Activated CD4-positive, alpha-beta T cell treated with anti-CD3 and anti-CD28 coated beads, Interleukin-2, amount 50 U/mL, for 24 hours (primary cell): ENCODE results near the gene VCAN.

Source experiments
- DNase-seq, 2 donors: peaks; one replicate each; pipeline ENCODE4 v3.0.0-alpha.2; 2020; ENCODE audit warnings: low read depth in 1 of 2, low spot score in 1 of 2

Gene VCAN

DNA sequence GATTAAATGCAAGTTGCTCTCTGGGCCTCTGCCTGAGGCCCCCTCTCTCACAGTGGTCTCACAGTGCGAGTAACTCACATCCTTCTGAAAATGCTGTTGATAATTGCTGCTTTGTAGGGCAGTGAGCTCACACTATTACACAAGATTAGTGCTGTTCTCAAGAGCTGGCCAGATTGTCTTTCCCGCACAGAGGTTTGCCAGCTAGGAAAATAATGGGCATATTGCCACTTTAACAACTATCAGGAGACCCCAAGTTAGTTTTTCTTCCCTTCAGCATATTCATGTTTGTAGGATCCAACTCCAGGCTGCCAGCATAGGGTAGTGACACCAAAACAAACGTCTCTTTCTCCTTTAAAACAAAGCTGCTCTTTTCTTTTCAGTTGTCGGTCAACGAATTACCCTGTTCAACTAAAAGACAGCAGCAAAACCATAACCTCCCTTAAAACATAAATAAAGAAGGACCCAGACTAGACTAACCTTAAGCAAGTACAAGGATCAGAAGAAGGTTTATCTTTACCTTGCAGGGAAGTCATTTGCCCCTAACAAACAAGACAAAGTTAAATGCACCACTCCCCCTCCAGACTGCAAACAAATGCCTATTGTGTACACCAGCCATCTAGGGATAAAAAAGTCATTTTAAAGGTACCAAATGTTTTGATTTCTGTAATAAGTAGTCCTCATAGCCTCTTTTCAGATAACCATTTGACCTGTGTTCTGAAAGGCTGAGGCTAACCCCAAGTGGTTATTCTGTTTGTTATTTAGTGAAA is 91.4 kb downstream of the VCAN start:
- no peak for DNase-seq

DNA sequence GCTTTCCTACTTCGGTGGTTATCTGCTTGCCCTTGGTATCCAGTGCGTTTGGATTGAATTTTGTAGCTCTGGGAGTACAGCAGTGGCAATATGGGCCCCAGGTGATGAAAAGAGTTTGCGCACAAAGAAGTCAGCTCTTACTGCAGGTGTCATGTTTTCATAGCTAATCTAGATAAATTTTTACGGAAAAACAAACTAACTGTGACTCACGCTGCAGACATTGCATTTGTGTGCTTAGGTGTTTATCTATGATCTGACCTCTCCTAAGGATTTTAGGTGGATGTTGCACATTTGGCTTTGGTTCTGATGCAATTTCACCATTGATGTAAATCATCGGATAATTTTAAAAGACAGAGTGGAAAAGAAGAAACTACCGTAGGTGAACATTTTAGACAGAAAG is 92.1 kb downstream of the VCAN start:
- DNase-seq: no peak

DNA sequence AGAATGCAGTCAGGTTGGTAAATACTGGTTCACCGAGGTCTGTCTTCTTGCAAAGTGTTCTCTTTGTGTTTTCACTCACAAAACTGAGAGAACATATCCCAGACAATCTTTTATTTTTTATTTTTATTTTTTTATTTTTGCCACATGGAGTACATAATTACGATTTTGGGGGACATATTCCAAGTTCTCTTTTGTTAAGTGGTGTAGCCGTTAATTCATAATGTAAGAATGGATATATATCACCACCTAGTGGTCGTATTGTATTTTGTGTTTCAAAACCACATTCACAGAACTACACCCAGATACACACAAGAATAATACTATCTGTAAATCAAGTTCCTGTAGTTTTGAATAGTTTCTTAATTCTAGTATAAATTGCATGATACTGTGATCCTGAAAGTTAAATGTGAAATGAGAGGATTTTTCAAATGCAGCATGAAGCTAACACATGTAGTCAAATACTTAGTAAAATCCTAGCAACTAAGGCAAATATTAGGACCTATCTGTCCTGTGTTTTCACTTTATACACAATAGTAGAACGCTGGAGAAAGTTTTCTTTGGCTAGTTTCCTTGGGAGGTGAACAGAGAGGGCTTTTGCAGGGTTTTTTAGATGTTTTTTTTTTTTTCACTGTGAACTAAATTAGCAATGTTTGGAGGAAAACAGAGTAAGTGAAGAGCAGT is 92.7 kb downstream of the VCAN start:
- no peak for DNase-seq

DNA sequence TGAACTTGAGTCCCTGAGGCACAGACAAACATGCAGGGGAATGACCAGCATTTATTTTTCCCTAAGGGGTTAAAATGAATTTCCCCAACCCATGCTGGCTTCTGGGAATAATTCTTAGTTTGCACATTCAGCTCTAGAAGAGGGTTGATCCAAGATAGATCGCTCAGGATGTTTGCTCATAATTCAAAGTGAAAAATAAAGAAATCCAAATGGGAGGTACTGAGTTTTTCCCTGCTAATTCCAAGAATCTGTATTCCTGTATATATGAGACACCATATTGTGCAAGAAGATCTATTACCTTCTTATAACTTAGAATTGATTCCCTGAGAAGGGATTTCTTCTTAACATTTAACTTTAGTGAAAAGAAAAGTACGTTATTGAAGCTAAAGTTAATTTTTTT is 96.2 kb downstream of the VCAN start:
- DNase-seq: no peak

DNA sequence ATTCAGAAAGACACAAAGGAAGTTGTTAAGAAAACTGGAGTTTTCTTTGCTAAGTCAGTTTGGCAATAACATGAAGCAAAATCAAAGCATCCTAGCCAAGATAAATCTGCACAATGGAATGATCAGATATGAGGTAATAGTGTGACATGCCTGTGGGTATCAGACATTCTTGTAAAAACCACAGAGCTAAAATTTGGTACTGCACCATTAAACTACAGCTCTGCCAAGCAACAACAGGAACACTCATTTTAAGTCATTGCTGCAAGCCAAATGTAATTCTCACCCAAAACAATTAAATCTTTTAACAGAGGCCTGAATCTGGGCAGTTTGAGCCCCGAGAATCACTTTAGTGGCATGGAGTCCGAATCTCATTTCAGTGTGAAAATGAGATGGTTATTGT is 96.6 kb downstream of the VCAN start:
- DNase-seq: no peak

DNA sequence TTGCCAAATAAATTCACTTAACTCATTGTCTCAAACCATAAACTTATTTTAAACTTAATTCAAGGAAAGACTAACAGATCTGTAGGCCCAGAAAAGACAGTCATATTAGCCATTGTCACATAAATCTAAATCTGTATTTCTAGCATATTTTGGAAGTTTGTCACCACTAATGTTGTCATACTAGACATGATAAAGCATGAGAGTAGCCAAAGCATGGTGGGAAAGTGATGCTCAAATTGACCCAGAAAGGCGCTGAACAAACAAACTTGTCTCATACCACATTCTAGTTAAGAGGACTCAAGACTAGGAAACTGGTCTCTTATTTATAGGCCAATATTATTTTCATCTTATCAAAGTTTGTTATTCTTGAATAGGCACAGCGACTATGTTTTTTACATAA is 99.4 kb downstream of the VCAN start:
- DNase-seq: no peak

DNA sequence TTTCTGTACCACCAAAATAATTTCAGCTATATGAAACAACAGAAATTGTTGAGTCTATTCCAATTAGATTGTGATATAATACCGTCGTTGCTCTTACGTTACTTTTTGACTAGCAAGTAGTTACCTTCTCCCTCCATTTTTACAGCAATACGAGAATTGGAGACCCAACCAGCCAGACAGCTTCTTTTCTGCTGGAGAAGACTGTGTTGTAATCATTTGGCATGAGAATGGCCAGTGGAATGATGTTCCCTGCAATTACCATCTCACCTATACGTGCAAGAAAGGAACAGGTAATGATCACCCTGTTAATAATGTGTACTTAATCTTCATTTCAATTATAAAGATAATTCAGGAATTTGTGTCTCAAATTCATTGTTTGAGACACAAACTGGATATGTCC is 100.7 kb downstream of the VCAN start:
- no peak for DNase-seq

DNA sequence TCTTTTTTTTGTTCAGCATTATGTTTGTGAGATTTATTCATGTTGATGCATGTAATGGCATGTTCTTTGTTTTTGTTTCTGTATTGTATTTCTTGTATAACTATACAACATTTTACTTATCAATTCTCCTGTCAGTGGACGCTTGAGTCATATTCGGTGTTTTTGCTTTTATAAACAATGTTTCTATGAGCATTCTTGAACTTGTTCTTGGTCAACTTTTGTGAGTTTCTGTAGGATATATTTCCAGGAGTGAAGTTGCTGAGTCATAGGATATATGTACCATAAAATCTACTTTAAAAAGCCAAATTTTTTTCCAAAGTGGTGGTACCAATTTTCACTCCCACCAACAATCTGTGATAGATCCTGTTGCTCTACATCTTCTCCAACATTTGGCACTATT is 104.8 kb downstream of the VCAN start:
- no peak for DNase-seq

DNA sequence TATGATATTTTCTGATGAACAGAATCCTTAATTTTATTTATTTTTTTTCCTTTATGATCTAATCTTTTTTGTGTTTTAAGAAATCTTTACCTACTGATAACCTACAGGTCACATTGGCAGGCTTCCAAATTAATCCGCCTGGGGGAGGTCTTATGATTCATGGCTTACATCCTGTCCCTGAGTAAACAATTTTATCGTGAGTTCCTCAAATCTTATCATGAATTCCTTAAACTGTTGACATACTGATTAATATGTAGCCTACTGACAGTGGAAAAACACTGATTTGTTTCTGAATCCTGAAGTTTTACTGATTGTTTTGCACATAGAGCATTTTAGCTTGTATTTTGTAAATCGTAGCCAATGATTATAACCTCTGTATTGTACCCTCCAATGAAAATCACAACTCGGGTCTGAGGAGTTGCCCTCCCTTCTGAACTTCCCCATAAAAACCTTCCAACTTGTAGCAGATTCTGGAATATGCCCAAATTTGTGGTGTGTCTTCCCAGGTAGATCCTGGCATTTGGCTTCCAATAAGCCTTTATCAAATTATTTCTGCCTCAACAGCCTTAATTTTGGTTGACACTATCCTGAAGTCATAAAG is 105.6 kb downstream of the VCAN start:
- no peak for DNase-seq

DNA sequence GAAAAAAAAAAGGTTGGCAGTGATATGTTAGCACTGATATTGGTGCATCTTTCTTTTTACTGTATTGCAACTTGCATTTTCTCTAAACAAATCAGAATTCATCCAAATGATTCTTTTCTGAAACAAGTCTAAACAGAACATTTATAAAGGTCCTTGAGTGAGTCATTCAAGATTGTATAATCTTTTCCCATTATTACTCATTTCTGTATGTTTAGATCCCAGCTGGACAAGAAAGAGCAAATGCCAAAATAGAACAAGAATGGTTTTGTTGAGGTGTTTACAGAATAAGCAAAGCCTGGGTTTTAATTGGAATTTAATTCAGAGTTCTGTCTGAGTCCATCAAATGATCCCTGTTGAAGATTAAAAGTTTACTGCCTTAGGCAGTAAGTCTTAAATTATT is 112.3 kb downstream of the VCAN start:
- DNase-seq: no peak

DNA sequence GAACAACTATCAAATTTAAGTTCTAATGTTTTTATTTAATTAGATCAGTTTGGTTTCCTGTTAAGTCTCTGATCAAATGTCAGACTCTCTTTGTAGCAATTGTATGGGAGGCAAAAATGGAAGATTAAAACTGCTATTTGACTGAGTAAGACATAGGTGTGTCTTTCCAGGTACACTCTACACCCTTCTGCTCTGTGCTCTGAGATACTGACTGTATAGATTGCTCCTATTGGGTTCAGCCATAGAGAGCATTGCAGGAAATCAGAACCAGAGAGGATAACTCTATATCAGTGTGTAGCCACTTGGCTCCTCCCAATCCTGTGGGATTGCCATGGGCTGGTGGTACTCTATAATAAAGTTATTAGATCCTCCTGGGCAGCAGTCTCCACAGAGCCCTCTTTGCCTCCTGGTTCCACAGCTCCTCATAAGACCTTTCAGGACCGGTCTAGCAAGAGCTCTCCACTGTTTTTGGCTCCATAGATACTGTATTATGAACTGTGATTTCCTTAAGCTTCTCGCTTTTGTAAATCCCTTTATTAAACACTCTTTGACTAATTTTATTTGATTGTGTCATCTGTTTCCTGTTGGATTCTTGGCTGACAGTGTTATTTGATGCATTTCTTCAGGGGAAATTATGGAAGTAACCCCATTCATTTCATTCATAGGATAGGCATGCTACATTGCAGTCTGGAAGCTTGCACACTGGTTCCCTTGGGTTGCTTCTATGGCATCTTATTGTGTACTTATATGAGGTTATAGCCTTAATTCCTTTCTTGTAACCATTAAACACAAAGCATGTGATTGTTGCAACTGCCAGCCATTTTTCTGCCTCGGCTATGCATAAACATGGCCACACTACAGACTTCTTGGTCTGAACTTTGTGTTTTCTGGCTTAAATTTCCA is 115.6 kb downstream of the VCAN start:
- no peak for DNase-seq

DNA sequence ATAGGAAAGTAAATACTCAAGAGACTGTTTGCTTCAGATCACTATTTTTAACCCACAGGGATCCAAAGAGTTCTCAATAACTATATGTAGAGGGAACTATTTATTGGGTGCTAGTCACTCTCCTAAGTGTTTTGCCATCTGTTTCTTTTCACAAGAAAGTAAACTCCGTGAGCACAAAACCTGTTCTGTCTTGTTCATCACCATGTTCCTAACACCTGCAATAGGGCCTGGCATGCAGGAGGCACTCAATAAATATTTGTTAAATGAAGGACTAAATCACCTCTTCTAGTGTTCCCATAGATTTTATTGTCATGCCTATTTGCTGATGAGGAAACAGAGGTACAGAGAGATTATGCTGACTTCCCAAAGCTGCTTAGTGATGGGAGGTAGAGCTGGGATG is 118.2 kb downstream of the VCAN start:
- DNase-seq: no peak

DNA sequence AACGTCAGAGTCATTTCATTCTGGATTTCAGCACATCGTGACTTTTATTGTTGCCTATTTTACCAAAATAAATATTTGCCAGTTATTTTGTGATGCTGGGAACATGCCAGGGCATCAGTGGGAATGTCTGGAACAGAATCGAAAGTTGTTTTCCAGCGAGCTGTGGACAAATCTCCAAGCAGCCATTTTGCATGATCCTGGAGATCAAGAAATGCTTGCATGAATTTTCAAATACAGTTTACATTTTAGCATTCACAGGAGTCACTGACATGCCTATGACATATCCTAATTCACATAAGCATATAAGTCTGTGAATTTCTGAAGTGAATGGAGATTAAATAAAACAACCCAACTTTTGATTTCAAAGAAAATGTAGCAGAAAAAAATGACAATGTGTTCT is 119.4 kb downstream of the VCAN start:
- no peak for DNase-seq

DNA sequence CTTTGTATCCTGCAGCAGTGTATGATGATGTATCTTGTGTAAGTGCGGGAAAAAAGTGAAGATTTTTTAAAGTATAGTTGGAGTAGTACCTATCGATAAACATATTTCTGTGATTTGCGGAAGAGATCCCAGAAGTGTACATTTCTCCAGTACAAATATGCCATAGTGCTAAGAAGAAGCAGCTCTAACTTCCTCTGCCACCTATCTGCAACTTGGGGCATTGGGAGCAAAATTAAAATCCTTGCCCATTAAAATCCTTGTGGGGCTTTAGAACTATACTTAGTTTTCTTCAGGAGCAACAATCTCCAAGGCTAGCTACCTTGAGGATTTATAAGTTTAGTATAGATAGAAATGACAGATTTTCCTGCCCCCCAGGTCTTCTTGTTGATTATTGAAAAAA is 123.7 kb downstream of the VCAN start:
- no peak for DNase-seq

DNA sequence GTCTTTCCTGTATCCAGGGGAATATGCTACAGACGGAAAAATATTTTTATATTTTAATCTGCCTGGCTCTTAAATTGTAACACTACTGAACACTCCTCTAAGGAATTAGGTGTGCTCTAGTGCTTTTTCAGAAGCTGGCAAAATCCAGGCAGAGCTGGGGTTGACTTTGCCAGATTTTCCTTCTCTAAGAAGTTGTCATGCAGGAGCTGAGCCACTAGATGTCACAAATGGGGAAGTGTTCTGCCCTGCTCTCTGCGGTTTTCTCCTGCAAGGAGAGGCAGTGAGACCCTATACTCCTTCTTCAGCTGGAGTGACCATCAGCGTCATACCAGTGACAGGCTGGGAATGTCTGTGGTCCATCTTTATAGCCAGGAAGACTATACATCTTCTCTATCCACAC is 136.6 kb downstream of the VCAN start:
- DNase-seq: no peak

DNA sequence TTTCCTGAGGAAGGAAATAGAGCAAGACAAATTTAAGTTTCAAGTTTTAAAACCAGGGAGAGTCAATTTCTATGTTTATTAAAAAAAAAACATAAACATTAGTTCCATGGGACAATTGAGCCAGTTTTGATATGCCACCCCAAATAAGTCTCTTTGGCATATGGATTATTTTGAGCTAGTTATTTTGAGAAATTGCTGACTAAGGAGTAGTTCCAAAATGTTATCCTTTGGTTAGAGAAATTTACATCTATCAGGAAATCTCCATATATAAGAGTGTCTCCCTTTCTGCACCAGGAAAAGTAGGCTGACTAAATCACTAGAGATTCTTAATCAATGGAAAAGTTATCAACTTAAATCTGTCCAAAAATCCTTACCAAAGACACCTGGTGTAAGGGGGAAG is 143.3 kb downstream of the VCAN start:
- no peak for DNase-seq

DNA sequence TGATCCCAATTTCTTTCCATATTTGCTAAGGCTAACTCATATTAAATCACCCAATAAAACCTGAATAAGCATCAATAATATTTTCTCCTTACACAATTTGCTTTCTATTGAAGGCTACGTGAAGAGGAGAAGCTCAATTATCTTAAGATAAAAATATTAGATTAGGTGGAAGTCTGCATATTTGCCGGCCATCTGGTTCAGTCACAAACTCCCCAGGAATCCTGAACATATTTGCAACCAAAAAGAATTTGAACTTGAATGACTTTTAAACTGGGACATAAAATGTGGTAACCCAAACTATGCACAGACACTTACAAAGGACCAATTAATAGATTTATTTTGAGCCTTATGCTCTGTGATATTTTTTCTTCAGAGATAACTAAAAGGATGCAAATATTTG is 156.8 kb downstream of the VCAN start:
- DNase-seq: no peak
